ENCODE results near the gene PBXIP1.

The PBXIP1 gene

DNA sequence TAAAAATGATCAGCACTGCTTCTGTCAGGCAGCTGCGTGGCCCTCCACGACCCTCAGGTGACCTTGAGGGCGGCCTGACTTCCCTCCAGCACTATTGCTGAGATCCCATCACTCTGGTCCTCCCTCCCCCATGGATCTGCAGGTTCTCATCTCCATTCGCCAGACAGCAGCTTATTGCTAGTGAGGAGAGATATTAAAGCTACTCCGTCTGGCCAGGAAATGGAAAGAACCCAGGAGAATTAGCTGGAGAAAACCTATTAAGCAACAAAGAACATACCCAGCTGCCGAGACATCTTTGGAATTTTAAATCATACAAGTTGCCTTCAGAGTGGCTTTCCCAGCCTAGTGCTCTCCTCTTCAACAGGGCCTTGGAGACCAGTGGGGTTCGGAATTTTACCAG lies 60.1 kb downstream of the PBXIP1 start:
- no peak for DNase-seq (ENCODE audit: low read depth in 3 of 3)
